GM12878 (cell line): ENCODE measurements around the gene CNTNAP2.

Experiments
- BCLAF1 ChIP-seq: fragments of 450-650 bp; IDR thresholded peaks from 2 replicates; pipeline ENCODE4 v1.6.1; 2017; ENCODE audit warnings: antibody characterized with exemption, mild to moderate bottlenecking, moderate library complexity
- CTCF ChIP-seq, 3 experiments: IDR thresholded peaks in 2 of 3; conservative IDR thresholded peaks in 1 of 3; 2 replicates each; pipeline ENCODE4 v1.5.1; 2011; ENCODE audit warnings: low read depth in 3 of 3, low read length in 3 of 3, mild to moderate bottlenecking in 3 of 3, control low read depth in 2 of 3, moderate library complexity in 2 of 3, inconsistent platforms in 1 of 3, mixed read lengths in 1 of 3; ENCODE audit not compliant: control insufficient read depth in 2 of 3, insufficient read depth in 1 of 3; ENCODE audit errors: extremely low read depth in 1 of 3
- E2F4 ChIP-seq: IDR thresholded peaks from 2 replicates; pipeline ENCODE4 v1.6.1; 2012; ENCODE audit warnings: low read depth, low read length, improper control_type of control experiment
- EZH2 ChIP-seq: IDR thresholded peaks from 2 replicates; pipeline ENCODE4 v1.6.1; 2012; ENCODE audit warnings: low read depth, mild to moderate bottlenecking, control low read depth, inconsistent platforms, low read length, borderline replicate concordance; ENCODE audit not compliant: control insufficient read depth
- PBX3 ChIP-seq: IDR thresholded peaks from 2 replicates; pipeline ENCODE4 v1.6.1; 2011; ENCODE audit warnings: mild to moderate bottlenecking, low read depth, low read length, moderate library complexity; ENCODE audit not compliant: insufficient replicate concordance
- POLR2A ChIP-seq: IDR thresholded peaks from 2 replicates; pipeline ENCODE4 v1.6.1; 2011; ENCODE audit warnings: low read depth, mild to moderate bottlenecking, low read length
- POLR2AphosphoS5 ChIP-seq: IDR thresholded peaks from 2 replicates; pipeline ENCODE4 v1.6.1; 2011; ENCODE audit warnings: mild to moderate bottlenecking, low read length, inconsistent platforms
- ZNF274 ChIP-seq: IDR thresholded peaks from one replicate; pipeline ENCODE4 v1.8.0; 2011; ENCODE audit not compliant: insufficient read length, insufficient read depth

GRCh38 chr7:147992698-147993097 lies 1876.1 kb downstream of the CNTNAP2 start:
- TF ChIP-seq E2F4 (no peak), CTCF (IDR thresholded peaks at IDR 0.05 in 2 of 3, conservative IDR thresholded peaks at IDR 0.05 in 1 of 3; ENCODE audit: control insufficient read depth in 2 of 3, extremely low read depth in 1 of 3, insufficient read depth in 1 of 3, low read depth in 3 of 3, low read length in 3 of 3) (no peak), EZH2 (no peak), PBX3 (no peak), POLR2A (no peak), POLR2AphosphoS5 (no peak), BCLAF1 (no peak), ZNF274 (no peak)
